PFSK-1 (cell line): ENCODE results near the gene TAS2R60.

Experiments
- POLR2AphosphoS5 ChIP-seq: IDR thresholded peaks from 2 replicates; pipeline ENCODE4 v1.6.1; 2012; ENCODE audit warnings: low read depth, mild to moderate bottlenecking, control low read depth, low read length, moderate library complexity
- SIN3A ChIP-seq: IDR thresholded peaks from 2 replicates; pipeline ENCODE4 v1.6.1; 2012; ENCODE audit warnings: mild to moderate bottlenecking, low read length, moderate library complexity, borderline replicate concordance; ENCODE audit not compliant: insufficient read depth
- TAF1 ChIP-seq: IDR thresholded peaks from 2 replicates; pipeline ENCODE4 v1.6.1; 2012; ENCODE audit warnings: low read length, control low read depth, borderline replicate concordance; ENCODE audit not compliant: insufficient read depth
- TF ChIP-seq, protein P1 (sequence below), 2 experiments: IDR thresholded peaks; 2 replicates each; pipeline versions ENCODE4 v1.6.1 to v1.8.0; 2011 to 2012; ENCODE audit warnings: low read depth in 2 of 2, low read length in 2 of 2, control low read depth in 1 of 2, inconsistent platforms in 1 of 2, mild to moderate bottlenecking in 1 of 2, moderate library complexity in 1 of 2; ENCODE audit not compliant: insufficient read depth in 1 of 2

DNA sequence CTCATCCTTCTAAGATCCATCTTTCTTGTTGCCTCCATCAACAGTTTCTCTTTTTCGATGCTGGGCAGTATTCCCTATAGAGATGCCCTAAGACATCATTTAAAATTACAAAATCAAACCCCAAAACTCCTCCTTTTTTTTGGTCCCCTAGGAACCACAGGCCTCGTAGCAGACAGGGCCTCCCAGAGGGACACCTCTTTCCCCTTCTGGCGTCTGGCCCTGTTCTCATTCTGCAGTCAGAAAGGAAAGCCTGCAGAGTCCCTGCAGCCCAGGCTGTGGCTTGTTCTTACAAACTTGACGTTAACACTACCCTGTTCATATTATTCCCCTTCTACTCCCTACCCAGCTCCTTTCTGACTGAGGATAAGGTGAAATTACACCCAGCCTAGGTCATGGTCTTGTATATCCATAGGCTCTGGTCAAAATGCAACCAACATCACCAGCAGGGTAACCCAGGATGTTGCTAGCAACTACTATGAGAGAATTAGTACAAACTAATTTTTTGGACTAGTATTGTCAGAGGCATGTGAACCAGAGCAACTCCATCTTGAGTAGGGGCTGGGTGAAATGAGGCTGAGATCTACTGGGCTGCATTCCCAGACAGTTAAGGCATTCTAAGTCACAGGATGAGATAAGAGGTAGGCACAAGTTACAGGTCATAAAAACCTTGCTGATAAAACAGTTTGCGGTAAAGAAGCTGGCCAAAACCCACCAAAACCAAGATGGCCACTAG, 31.1 kb upstream of the TAS2R60 start:
- TF ChIP-seq SIN3A = no peak
- no peak for TF ChIP-seq TAF1
- TF ChIP-seq, protein P1, sequence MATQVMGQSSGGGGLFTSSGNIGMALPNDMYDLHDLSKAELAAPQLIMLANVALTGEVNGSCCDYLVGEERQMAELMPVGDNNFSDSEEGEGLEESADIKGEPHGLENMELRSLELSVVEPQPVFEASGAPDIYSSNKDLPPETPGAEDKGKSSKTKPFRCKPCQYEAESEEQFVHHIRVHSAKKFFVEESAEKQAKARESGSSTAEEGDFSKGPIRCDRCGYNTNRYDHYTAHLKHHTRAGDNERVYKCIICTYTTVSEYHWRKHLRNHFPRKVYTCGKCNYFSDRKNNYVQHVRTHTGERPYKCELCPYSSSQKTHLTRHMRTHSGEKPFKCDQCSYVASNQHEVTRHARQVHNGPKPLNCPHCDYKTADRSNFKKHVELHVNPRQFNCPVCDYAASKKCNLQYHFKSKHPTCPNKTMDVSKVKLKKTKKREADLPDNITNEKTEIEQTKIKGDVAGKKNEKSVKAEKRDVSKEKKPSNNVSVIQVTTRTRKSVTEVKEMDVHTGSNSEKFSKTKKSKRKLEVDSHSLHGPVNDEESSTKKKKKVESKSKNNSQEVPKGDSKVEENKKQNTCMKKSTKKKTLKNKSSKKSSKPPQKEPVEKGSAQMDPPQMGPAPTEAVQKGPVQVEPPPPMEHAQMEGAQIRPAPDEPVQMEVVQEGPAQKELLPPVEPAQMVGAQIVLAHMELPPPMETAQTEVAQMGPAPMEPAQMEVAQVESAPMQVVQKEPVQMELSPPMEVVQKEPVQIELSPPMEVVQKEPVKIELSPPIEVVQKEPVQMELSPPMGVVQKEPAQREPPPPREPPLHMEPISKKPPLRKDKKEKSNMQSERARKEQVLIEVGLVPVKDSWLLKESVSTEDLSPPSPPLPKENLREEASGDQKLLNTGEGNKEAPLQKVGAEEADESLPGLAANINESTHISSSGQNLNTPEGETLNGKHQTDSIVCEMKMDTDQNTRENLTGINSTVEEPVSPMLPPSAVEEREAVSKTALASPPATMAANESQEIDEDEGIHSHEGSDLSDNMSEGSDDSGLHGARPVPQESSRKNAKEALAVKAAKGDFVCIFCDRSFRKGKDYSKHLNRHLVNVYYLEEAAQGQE (IDR thresholded peaks at IDR 0.05; ENCODE audit: insufficient read depth in 1 of 2, low read depth in 2 of 2, low read length in 2 of 2) = no peak
- no peak for TF ChIP-seq POLR2AphosphoS5
